ENCODE measurements around the gene ACTL7A. TPM values are rescaled to one million over a fixed set of nuclear protein-coding genes. Genes with fewer than 3 reads are reported as not detected.

The ACTL7A gene
- total and polyA plus RNA-seq, 2 of the 13 experiments (the other 11 are each of a cell fraction or from before 2014, with no cell fraction given), result not detected

DNA sequence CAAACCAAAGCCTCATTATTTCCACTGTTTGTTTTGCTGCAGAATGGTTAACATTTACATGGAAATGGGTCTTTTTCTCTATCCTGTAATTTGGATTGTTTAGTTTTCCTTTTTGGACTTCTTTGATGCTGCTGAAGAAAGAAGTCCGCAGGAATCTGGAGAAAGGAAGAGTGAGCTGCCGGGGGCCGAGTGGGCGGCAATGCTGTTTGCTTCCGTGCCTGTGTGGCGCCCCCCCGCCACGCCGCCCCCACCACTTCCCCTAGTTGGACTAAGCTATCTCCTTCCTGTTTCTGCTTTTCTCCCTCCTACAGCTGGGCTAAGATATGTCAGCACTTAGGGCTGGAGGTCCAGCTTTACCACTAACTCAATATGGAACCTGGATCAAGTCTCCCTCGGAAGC lies 46.0 kb upstream of the ACTL7A start (continued):
- TF ChIP-seq ZNF780A (CRISPR knock-in tag; IDR thresholded peaks at IDR 0.05) (no peak), CAMTA2 (CRISPR knock-in tag; IDR thresholded peaks at IDR 0.05; ENCODE audit: borderline replicate concordance) (no peak), SP5 (CRISPR knock-in tag; IDR thresholded peaks at IDR 0.05; ENCODE audit: borderline replicate concordance, low read depth) (0 out of 2 replicates have a peak, but pooled peaks have one; percentile 26), ZNF619 (CRISPR knock-in tag; IDR thresholded peaks at IDR 0.05) (no peak), ZC3H4 (CRISPR knock-in tag; IDR thresholded peaks at IDR 0.05; ENCODE audit: borderline replicate concordance) (no peak), ETV5 (CRISPR knock-in tag; IDR thresholded peaks at IDR 0.05; ENCODE audit: borderline replicate concordance) (peak; percentile 69; the same call in 1 of the 2 replicates), MED1 (CRISPR knock-in tag; IDR thresholded peaks at IDR 0.05) (peak; percentile 20; the same call in 1 of the 2 replicates), FOXP1 (IDR thresholded peaks at IDR 0.05) (no peak), FOXP1 (CRISPR knock-in tag; IDR thresholded peaks at IDR 0.05) (no peak), ZBTB8A (CRISPR knock-in tag; IDR thresholded peaks at IDR 0.05; ENCODE audit: borderline replicate concordance, low read depth) (no peak), SOX5 (CRISPR knock-in tag; IDR thresholded peaks at IDR 0.05; ENCODE audit: borderline replicate concordance) (peak; percentile 39; the same call in 1 of the 2 replicates), SRSF1 (optimal IDR thresholded peaks at IDR 0.05; ENCODE audit: low read depth, low read length) (peak; percentile 89), PPARG (CRISPR knock-in tag; conservative IDR thresholded peaks at IDR 0.05) (0 out of 2 replicates have a peak, but pooled peaks have one; percentile 40), ARHGAP35 (CRISPR knock-in tag; IDR thresholded peaks at IDR 0.05; ENCODE audit: borderline replicate concordance) (no peak), ZNF350 (CRISPR knock-in tag; IDR thresholded peaks at IDR 0.05; ENCODE audit: borderline replicate concordance, low read depth) (no peak), HMGA1 (CRISPR knock-in tag; conservative IDR thresholded peaks at IDR 0.05) (no peak), ZKSCAN5 (CRISPR knock-in tag; IDR thresholded peaks at IDR 0.05) (no peak), PHF20 (CRISPR knock-in tag; IDR thresholded peaks at IDR 0.05) (no peak), ZNF660 (CRISPR knock-in tag; IDR thresholded peaks at IDR 0.05; ENCODE audit: borderline replicate concordance, low read depth) (no peak), CCAR2 (optimal IDR thresholded peaks at IDR 0.05; ENCODE audit: low read depth, low read length) (no peak)
- TF ChIP-seq, protein P1, sequence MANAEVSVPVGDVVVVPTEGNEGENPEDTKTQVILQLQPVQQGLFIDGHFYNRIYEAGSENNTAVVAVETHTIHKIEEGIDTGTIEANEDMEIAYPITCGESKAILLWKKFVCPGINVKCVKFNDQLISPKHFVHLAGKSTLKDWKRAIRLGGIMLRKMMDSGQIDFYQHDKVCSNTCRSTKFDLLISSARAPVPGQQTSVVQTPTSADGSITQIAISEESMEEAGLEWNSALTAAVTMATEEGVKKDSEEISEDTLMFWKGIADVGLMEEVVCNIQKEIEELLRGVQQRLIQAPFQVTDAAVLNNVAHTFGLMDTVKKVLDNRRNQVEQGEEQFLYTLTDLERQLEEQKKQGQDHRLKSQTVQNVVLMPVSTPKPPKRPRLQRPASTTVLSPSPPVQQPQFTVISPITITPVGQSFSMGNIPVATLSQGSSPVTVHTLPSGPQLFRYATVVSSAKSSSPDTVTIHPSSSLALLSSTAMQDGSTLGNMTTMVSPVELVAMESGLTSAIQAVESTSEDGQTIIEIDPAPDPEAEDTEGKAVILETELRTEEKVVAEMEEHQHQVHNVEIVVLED (CRISPR knock-in tag; IDR thresholded peaks at IDR 0.05; ENCODE audit: borderline replicate concordance), result no peak
- TF ChIP-seq, protein P2, sequence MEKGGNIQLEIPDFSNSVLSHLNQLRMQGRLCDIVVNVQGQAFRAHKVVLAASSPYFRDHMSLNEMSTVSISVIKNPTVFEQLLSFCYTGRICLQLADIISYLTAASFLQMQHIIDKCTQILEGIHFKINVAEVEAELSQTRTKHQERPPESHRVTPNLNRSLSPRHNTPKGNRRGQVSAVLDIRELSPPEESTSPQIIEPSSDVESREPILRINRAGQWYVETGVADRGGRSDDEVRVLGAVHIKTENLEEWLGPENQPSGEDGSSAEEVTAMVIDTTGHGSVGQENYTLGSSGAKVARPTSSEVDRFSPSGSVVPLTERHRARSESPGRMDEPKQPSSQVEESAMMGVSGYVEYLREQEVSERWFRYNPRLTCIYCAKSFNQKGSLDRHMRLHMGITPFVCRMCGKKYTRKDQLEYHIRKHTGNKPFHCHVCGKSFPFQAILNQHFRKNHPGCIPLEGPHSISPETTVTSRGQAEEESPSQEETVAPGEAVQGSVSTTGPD (CRISPR knock-in tag; IDR thresholded peaks at IDR 0.05), result no peak
- TF ChIP-seq, protein P3, sequence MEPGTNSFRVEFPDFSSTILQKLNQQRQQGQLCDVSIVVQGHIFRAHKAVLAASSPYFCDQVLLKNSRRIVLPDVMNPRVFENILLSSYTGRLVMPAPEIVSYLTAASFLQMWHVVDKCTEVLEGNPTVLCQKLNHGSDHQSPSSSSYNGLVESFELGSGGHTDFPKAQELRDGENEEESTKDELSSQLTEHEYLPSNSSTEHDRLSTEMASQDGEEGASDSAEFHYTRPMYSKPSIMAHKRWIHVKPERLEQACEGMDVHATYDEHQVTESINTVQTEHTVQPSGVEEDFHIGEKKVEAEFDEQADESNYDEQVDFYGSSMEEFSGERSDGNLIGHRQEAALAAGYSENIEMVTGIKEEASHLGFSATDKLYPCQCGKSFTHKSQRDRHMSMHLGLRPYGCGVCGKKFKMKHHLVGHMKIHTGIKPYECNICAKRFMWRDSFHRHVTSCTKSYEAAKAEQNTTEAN (CRISPR knock-in tag; conservative IDR thresholded peaks at IDR 0.05), result no peak
- TF ChIP-seq, protein P4, sequence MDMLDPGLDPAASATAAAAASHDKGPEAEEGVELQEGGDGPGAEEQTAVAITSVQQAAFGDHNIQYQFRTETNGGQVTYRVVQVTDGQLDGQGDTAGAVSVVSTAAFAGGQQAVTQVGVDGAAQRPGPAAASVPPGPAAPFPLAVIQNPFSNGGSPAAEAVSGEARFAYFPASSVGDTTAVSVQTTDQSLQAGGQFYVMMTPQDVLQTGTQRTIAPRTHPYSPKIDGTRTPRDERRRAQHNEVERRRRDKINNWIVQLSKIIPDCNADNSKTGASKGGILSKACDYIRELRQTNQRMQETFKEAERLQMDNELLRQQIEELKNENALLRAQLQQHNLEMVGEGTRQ (IDR thresholded peaks at IDR 0.05; ENCODE audit: low read depth, low read length), result no peak
- TF ChIP-seq, protein P4 (CRISPR knock-in tag; IDR thresholded peaks at IDR 0.05; ENCODE audit: borderline replicate concordance), result no peak
- TF ChIP-seq, protein P5, sequence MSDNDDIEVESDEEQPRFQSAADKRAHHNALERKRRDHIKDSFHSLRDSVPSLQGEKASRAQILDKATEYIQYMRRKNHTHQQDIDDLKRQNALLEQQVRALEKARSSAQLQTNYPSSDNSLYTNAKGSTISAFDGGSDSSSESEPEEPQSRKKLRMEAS (IDR thresholded peaks at IDR 0.05), result 0 out of 2 replicates have a peak, but pooled peaks have one; percentile 19

Measured in HepG2 (cell line).